Thoracic aorta (tissue), 2 donors: ENCODE data around the gene ATP6V0D1. TPM values are rescaled to one million over a fixed set of nuclear protein-coding genes. Genes with fewer than 3 reads are reported as not detected.

Source experiments
- ATAC-seq: fragments of 150-250 bp; one replicate; pipeline ENCODE4 v1.8.0; 2017; ENCODE audit warnings: low read depth; ENCODE audit not compliant: insufficient number of reproducible peaks, low FRiP score
- DNase-seq: peaks from one replicate; pipeline ENCODE4 v3.0.0-alpha.2; 2020; ENCODE audit warnings: low spot score
- H3K27ac ChIP-seq, 2 donors: fragments of 200-600 bp; sonication (generic); 1 replicate in 1 of 2; 2 replicates in 1 of 2; pipeline ENCODE4 v1.5.1; 2016; ENCODE audit warnings: mild to moderate bottlenecking in 2 of 2, moderate library complexity in 2 of 2
- H3K27me3 ChIP-seq: fragments of 200-600 bp; sonication (generic); replicated peaks from 2 replicates; pipeline ENCODE4 v1.6.0; 2016; ENCODE audit warnings: mild to moderate bottlenecking; ENCODE audit not compliant: insufficient read depth
- H3K36me3 ChIP-seq: fragments of 200-600 bp; sonication (generic); one replicate; pipeline ENCODE4 v1.5.1; 2016
- H3K4me1 ChIP-seq, 2 donors: fragments of 200-600 bp; sonication (generic); 1 replicate in 1 of 2; 2 replicates in 1 of 2; pipeline versions ENCODE4 v1.5.1 to v1.6.0; 2016; ENCODE audit warnings: low read depth in 2 of 2, mild to moderate bottlenecking in 1 of 2; ENCODE audit not compliant: control insufficient read depth in 1 of 2
- H3K4me3 ChIP-seq: fragments of 200-600 bp; sonication (generic); 2 replicates; pipeline ENCODE4 v1.5.1; 2016; ENCODE audit warnings: mild to moderate bottlenecking
- H3K9me3 ChIP-seq: fragments of 200-600 bp; sonication (generic); 2 replicates; pipeline ENCODE4 v1.5.1; 2016
- CTCF ChIP-seq: fragments of 200-600 bp; sonication (generic); IDR thresholded peaks from one replicate; pipeline ENCODE4 v1.5.1; 2019; ENCODE audit warnings: antibody characterized with exemption
- total RNA-seq, 2 donors: library from RNA; depleted of rRNA; stranded (reverse); fragments of >200 nt; gene quantifications; one replicate each; pipeline versions ENCODE4 v1.1.0 to v1.2.3, GENCODE V29; 2016

The ATP6V0D1 gene
- total RNA-seq, 2 donors from 2014 or later: 68.6 to 72.7 TPM

GRCh38 chr16:67413978-67414911 lies 66.7 kb downstream of the ATP6V0D1 start:
- H3K36me3 ChIP-seq: no peaks in the 10 kb centered on the region
- TF ChIP-seq CTCF: no peak
- H3K27me3 ChIP-seq: no peaks in the 10 kb centered on the region
- DNase-seq (no peak), ATAC-seq (no peak)
- H3K4me3 ChIP-seq: no peak overlapping the region
- H3K4me1 ChIP-seq: peaks cover 0 to 16% of the 10 kb centered on the region in 2 donors
- no peak overlapping the region for H3K27ac ChIP-seq
- H3K9me3 ChIP-seq: no peaks in the 10 kb centered on the region

- Histone ChIP-seq H3K4me3 (no peak overlapping the region), H3K27me3 (no peaks in the 10 kb centered on the region), H3K27ac (no peak overlapping the region), H3K4me1 (peaks cover 0 to 16% of the 10 kb centered on the region in 2 donors), H3K9me3 (no peaks in the 10 kb centered on the region), H3K36me3 (no peaks in the 10 kb centered on the region)
- no peak for TF ChIP-seq CTCF
- DNase-seq: no peak
- ATAC-seq: no peak
These were observed 68.7 kb downstream of the ATP6V0D1 start for GRCh38 chr16:67412294-67412693.

- H3K4me3 ChIP-seq: no peak overlapping the region
- no peaks in the 10 kb centered on the region for H3K9me3 ChIP-seq
- ATAC-seq: no peak
- TF ChIP-seq CTCF: no peak
- no peak overlapping the region for H3K27ac ChIP-seq
- no peak for DNase-seq
- no peaks in the 10 kb centered on the region for H3K36me3 ChIP-seq
- H3K27me3 ChIP-seq: no peaks in the 10 kb centered on the region
- peaks cover 0 to 10% of the 10 kb centered on the region in 2 donors for H3K4me1 ChIP-seq
These were observed 69.6 kb downstream of the ATP6V0D1 start for GRCh38 chr16:67411339-67411738.

GRCh38 chr16:67409631-67410030 lies 71.3 kb downstream of the ATP6V0D1 start:
- no peak for DNase-seq
- Histone ChIP-seq H3K4me3 (no peak overlapping the region), H3K36me3 (no peaks in the 10 kb centered on the region), H3K27me3 (no peaks in the 10 kb centered on the region), H3K9me3 (no peaks in the 10 kb centered on the region), H3K27ac (no peak overlapping the region), H3K4me1 (no peaks in the 10 kb centered on the region)
- ATAC-seq: no peak
- TF ChIP-seq CTCF: no peak

GRCh38 chr16:67407788-67408452 lies 73.0 kb downstream of the ATP6V0D1 start:
- DNase-seq (no peak), ATAC-seq (no peak)
- H3K9me3 ChIP-seq: no peaks in the 10 kb centered on the region
- H3K36me3 ChIP-seq: no peaks in the 10 kb centered on the region
- no peak overlapping the region for H3K4me3 ChIP-seq
- no peak overlapping the region for H3K27ac ChIP-seq
- no peak for TF ChIP-seq CTCF
- no peaks in the 10 kb centered on the region for H3K27me3 ChIP-seq
- no peaks in the 10 kb centered on the region for H3K4me1 ChIP-seq
